ENCODE measurements around the gene FRK. TPM values are rescaled to one million over a fixed set of nuclear protein-coding genes. Genes with fewer than 3 reads are reported as not detected.

Gene FRK
- total RNA-seq, 2 experiments from 2014 or later = not detected

GRCh38 chr6:116028233-116028632, 32.5 kb downstream of the FRK start:
- H3K9me3 ChIP-seq (ENCODE audit: control insufficient read depth in 1 of 2, insufficient read depth in 1 of 2, low read length in 2 of 2) = no peaks in the 10 kb centered on the region
- DNase-seq (no peak), ATAC-seq (ENCODE audit: poor library complexity) (no peak)
- no peak overlapping the region for H3K27ac Mint-ChIP-seq
- H3K4me1 Mint-ChIP-seq (ENCODE audit: low read depth) = no peaks in the 10 kb centered on the region
- H3K36me3 ChIP-seq (ENCODE audit: insufficient read depth, low read length) = no peaks in the 10 kb centered on the region
- no peak overlapping the region for H3K4me3 Mint-ChIP-seq
- ChIA-PET POLR2A (no interaction called here), CTCF (interaction anchor here (1.1 kb wide), 1 partner anchor 13 kb away, joined by 3 read pairs; no protein-coding TSS in a partner anchor)
- no peak overlapping the region for H3K4me3 ChIP-seq (ENCODE audit: low read length)
- H3K27me3 Mint-ChIP-seq = peaks cover 4% of the 10 kb centered on the region
- H3K4me1 ChIP-seq (ENCODE audit: insufficient read depth, low read length) = no peaks in the 10 kb centered on the region
- peaks cover 0 to 3% of the 10 kb centered on the region in 2 experiments for H3K27me3 ChIP-seq (ENCODE audit: control insufficient read depth in 1 of 2, insufficient read depth in 2 of 2, low read length in 2 of 2)
- no peaks in the 10 kb centered on the region for H3K36me3 Mint-ChIP-seq (ENCODE audit: low read depth)
- no peak for TF ChIP-seq CTCF (IDR thresholded peaks at IDR 0.05)
- peaks cover 2% of the 10 kb centered on the region for H3K9me3 Mint-ChIP-seq
- H3K27ac ChIP-seq (ENCODE audit: low read depth in 1 of 2, low read length in 2 of 2) = no peak overlapping the region
- intact Hi-C loops (cut with DNase I, micrococcal nuclease) = no loop called here

GRCh38 chr6:116027801-116028200, 32.9 kb downstream of the FRK start:
- H3K9me3 Mint-ChIP-seq = peaks cover 2% of the 10 kb centered on the region
- no peak overlapping the region for H3K27ac ChIP-seq (ENCODE audit: low read depth in 1 of 2, low read length in 2 of 2)
- TF ChIP-seq CTCF (IDR thresholded peaks at IDR 0.05) = no peak
- H3K27me3 Mint-ChIP-seq = peaks cover 4% of the 10 kb centered on the region
- H3K4me1 Mint-ChIP-seq (ENCODE audit: low read depth) = no peaks in the 10 kb centered on the region
- ChIA-PET CTCF (interaction anchor here (1.1 kb wide), 1 partner anchor 13 kb away, joined by 3 read pairs; no protein-coding TSS in a partner anchor), POLR2A (no interaction called here)
- H3K36me3 ChIP-seq (ENCODE audit: insufficient read depth, low read length) = no peaks in the 10 kb centered on the region
- no peak overlapping the region for H3K27ac Mint-ChIP-seq
- H3K27me3 ChIP-seq (ENCODE audit: control insufficient read depth in 1 of 2, insufficient read depth in 2 of 2, low read length in 2 of 2) = peaks cover 0 to 3% of the 10 kb centered on the region in 2 experiments
- no peak for DNase-seq
- ATAC-seq (ENCODE audit: poor library complexity) = no peak
- H3K4me3 ChIP-seq (ENCODE audit: low read length) = no peak overlapping the region
- H3K36me3 Mint-ChIP-seq (ENCODE audit: low read depth) = no peaks in the 10 kb centered on the region
- H3K4me3 Mint-ChIP-seq = no peak overlapping the region
- H3K4me1 ChIP-seq (ENCODE audit: insufficient read depth, low read length) = no peaks in the 10 kb centered on the region
- intact Hi-C loops (cut with DNase I, micrococcal nuclease) = no loop called here
- no peaks in the 10 kb centered on the region for H3K9me3 ChIP-seq (ENCODE audit: control insufficient read depth in 1 of 2, insufficient read depth in 1 of 2, low read length in 2 of 2)

GRCh38 chr6:116025405-116025804, 35.3 kb downstream of the FRK start:
- TF ChIP-seq CTCF (IDR thresholded peaks at IDR 0.05) = no peak
- no peak overlapping the region for H3K27ac Mint-ChIP-seq
- H3K27me3 ChIP-seq (ENCODE audit: control insufficient read depth in 1 of 2, insufficient read depth in 2 of 2, low read length in 2 of 2) = no peaks in the 10 kb centered on the region
- no peak for DNase-seq
- H3K4me1 ChIP-seq (ENCODE audit: insufficient read depth, low read length) = no peaks in the 10 kb centered on the region
- peaks cover 2% of the 10 kb centered on the region for H3K9me3 Mint-ChIP-seq
- H3K4me1 Mint-ChIP-seq (ENCODE audit: low read depth) = no peaks in the 10 kb centered on the region
- CTCF ChIA-PET = no interaction called here
- no peaks in the 10 kb centered on the region for H3K36me3 ChIP-seq (ENCODE audit: insufficient read depth, low read length)
- intact Hi-C loops (cut with DNase I, micrococcal nuclease) = no loop called here
- H3K36me3 Mint-ChIP-seq (ENCODE audit: low read depth) = no peaks in the 10 kb centered on the region
- H3K4me3 Mint-ChIP-seq = no peak overlapping the region
- no peak overlapping the region for H3K4me3 ChIP-seq (ENCODE audit: low read length)
- H3K9me3 ChIP-seq (ENCODE audit: control insufficient read depth in 1 of 2, insufficient read depth in 1 of 2, low read length in 2 of 2) = no peaks in the 10 kb centered on the region
- POLR2A ChIA-PET = no interaction called here
- H3K27ac ChIP-seq (ENCODE audit: low read depth in 1 of 2, low read length in 2 of 2) = no peak overlapping the region
- ATAC-seq (ENCODE audit: poor library complexity) = no peak
- peaks cover 6% of the 10 kb centered on the region for H3K27me3 Mint-ChIP-seq
